ENCODE results near the gene RGS9BP. TPM values are rescaled to one million over a fixed set of nuclear protein-coding genes. Genes with fewer than 3 reads are reported as not detected.

RGS9BP gene
- total RNA-seq, 1 donor from 2014 or later: 2.0 TPM

- H3K27ac ChIP-seq: no peak overlapping the region
- no peaks in the 10 kb centered on the region for H3K4me1 ChIP-seq
- intact Hi-C loops (cut with DNase I): no loop called here
- no peak overlapping the region for H3K4me3 ChIP-seq
- DNase-seq: no peak
- no peak for ATAC-seq
- no peaks in the 10 kb centered on the region for H3K9me3 ChIP-seq
- H3K36me3 ChIP-seq: peaks cover 36% of the 10 kb centered on the region
- no peaks in the 10 kb centered on the region for H3K27me3 ChIP-seq
- TF ChIP-seq CTCF (IDR thresholded peaks at IDR 0.05): no peak
These were observed 17.1 kb upstream of the RGS9BP start for GRCh38 chr19:32658527-32658926.

GRCh38 chr19:32661318-32661717, 14.3 kb upstream of the RGS9BP start:
- intact Hi-C loops (cut with DNase I): no loop called here
- H3K36me3 ChIP-seq: peaks cover 16% of the 10 kb centered on the region
- DNase-seq (no peak), ATAC-seq (no peak)
- no peaks in the 10 kb centered on the region for H3K27me3 ChIP-seq
- H3K4me3 ChIP-seq: no peak overlapping the region
- no peaks in the 10 kb centered on the region for H3K9me3 ChIP-seq
- H3K4me1 ChIP-seq: no peaks in the 10 kb centered on the region
- no peak for TF ChIP-seq CTCF (IDR thresholded peaks at IDR 0.05)
- no peak overlapping the region for H3K27ac ChIP-seq

- Histone ChIP-seq H3K9me3 (no peaks in the 10 kb centered on the region), H3K36me3 (peaks cover 15% of the 10 kb centered on the region), H3K4me3 (no peak overlapping the region), H3K27me3 (no peaks in the 10 kb centered on the region), H3K27ac (no peak overlapping the region), H3K4me1 (no peaks in the 10 kb centered on the region)
- intact Hi-C loops (cut with DNase I): no loop called here
- DNase-seq: no peak
- no peak for TF ChIP-seq CTCF (IDR thresholded peaks at IDR 0.05)
- ATAC-seq: peak; percentile 30
These were observed 13.5 kb upstream of the RGS9BP start for GRCh38 chr19:32662186-32662585.

GRCh38 chr19:32666084-32666483, 9.6 kb upstream of the RGS9BP start:
- no peak for TF ChIP-seq CTCF (IDR thresholded peaks at IDR 0.05)
- no peaks in the 10 kb centered on the region for H3K27me3 ChIP-seq
- ATAC-seq: no peak
- no peaks in the 10 kb centered on the region for H3K9me3 ChIP-seq
- no peak for DNase-seq
- H3K4me1 ChIP-seq: peaks cover 11% of the 10 kb centered on the region
- H3K27ac ChIP-seq: no peak overlapping the region
- peaks cover 11% of the 10 kb centered on the region for H3K36me3 ChIP-seq
- intact Hi-C loops (cut with DNase I): no loop called here
- no peak overlapping the region for H3K4me3 ChIP-seq

GRCh38 chr19:32669310-32669709, 6.3 kb upstream of the RGS9BP start:
- Histone ChIP-seq H3K4me3 (no peak overlapping the region), H3K9me3 (no peaks in the 10 kb centered on the region), H3K27me3 (no peaks in the 10 kb centered on the region), H3K27ac (no peak overlapping the region), H3K36me3 (peaks cover 11% of the 10 kb centered on the region), H3K4me1 (peaks cover 18% of the 10 kb centered on the region)
- intact Hi-C loops (cut with DNase I): no loop called here
- no peak for TF ChIP-seq CTCF (IDR thresholded peaks at IDR 0.05)
- ATAC-seq (no peak), DNase-seq (no peak)

- Histone ChIP-seq H3K4me1 (peaks cover 30% of the 10 kb centered on the region), H3K4me3 (no peak overlapping the region), H3K27ac (no peak overlapping the region), H3K36me3 (peaks cover 6% of the 10 kb centered on the region), H3K27me3 (peaks cover 14% of the 10 kb centered on the region), H3K9me3 (no peaks in the 10 kb centered on the region)
- ATAC-seq: no peak
- no peak for DNase-seq
- intact Hi-C loops (cut with DNase I): no loop called here
- no peak for TF ChIP-seq CTCF (IDR thresholded peaks at IDR 0.05)
These were observed 3.6 kb upstream of the RGS9BP start for GRCh38 chr19:32671883-32672593.
